ENCODE measurements around the gene TAX1BP3.
"Not testable (repeated sequence)": the region's sequence is repeated elsewhere in the genome, so short reads cannot be mapped to it uniquely, and the experiment has no call there.

The TAX1BP3 gene, protein sequence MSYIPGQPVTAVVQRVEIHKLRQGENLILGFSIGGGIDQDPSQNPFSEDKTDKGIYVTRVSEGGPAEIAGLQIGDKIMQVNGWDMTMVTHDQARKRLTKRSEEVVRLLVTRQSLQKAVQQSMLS

GRCh38 chr17:3668279-3669084 is at the start of gene TAX1BP3, which contains the start of gene EMC6:
TSS of gene TAX1BP3 (minus strand) at chr17:3668578. CDS start at chr17:3668526, 52 bp downstream.
TSS of gene EMC6 (plus strand) at chr17:3668812. CDS start at chr17:3669147, 335 bp downstream.
- DNase-seq: peak; percentile 87

DNA sequence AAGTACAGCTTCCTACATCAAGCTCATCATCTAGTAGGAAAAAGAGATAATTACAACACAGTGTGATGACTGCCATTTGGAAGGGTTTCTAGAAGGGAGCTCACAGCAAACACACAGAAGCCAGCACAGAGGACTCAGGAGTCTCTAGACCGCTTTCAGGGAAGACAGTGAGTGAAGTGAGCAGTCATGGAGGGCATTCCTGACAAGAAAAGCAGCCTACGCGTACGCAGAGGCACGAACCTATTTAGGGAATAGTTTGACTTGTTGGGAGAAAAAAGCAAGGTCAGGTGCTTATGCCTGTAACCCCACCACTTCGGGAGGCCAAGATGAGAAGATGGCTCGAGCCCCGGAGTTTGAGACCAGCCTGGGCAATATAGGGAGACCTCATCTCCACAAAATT is 46.9 kb upstream of the TAX1BP3 start:
- DNase-seq: no peak

GRCh38 chr17:3712811-3713463 is 44.6 kb upstream of the TAX1BP3 start:
- DNase-seq: no peak

GRCh38 chr17:3710951-3711383 is 42.6 kb upstream of the TAX1BP3 start:
- DNase-seq: no peak

GRCh38 chr17:3708366-3708765 is 40.0 kb upstream of the TAX1BP3 start:
- DNase-seq: no peak

- DNase-seq: not testable (repeated sequence)
Measured at GRCh38 chr17:3705718-3705984, 37.3 kb upstream of the TAX1BP3 start.

GRCh38 chr17:3704931-3705717 is 36.7 kb upstream of the TAX1BP3 start:
- no peak for DNase-seq

DNA sequence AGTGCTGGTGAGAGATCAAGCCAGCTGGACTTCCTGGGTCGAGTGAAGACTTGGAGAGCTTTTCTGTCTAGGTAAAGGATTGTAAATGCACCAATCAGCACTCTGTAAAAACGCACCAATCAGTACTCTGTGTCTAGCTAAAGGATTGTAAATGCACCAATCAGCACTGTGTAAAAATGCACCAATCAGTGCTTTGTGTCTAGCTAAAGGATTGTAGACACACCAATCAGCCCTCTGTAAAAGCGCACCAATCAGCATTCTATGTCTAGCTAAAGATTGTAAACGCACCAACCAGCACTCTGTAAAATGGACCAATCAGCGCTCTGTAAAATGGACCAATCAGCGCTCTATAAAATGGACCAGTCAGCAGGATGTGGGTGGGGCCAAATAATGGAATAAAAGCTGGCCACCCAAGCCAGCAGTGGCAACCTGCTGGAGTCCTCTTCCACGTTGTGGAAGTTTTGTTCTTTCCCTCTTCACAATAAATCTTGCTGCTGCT is 33.7 kb upstream of the TAX1BP3 start:
- DNase-seq: not testable (repeated sequence)

DNA sequence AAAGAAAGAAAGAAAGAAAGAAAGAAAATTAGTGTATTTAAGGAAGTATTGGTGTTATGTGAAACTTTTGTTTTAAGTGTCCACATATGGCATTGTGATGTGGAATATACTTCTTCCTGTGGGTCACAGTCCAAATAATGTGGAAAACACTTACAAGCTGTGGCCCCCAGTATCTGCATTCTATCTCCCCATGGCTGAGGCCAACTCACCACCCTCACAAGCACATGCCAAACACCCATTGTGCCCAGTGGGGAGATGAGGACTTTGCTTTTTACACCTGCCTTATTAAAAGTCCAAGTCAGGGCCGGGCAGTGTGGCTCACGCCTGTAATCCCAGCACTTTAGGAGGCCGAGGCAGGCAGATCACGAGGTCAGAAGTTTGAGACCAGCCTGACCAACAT is 31.6 kb upstream of the TAX1BP3 start:
- no peak for DNase-seq

DNA sequence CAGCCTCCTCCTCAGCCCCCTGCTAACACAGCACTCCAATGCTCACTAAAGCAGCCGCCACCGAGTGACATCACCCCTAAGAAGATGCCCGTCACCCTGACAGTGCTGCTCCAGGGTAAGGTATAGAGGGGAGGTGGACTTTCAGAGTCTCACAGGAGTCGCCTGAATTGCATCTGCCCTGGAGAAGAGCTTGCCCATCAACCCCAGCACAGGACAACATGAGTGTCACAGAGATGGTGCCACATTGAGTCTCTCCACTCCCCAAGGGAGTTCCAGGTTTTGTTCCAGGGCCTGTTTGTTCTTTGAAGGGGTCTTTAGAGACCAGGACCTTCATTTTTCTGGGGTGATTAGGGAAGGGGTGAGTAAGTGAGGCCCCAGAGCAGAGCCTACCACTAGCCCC is 29.8 kb upstream of the TAX1BP3 start:
- no peak for DNase-seq

GRCh38 chr17:3697103-3697476 is 28.7 kb upstream of the TAX1BP3 start:
- no peak for DNase-seq

GRCh38 chr17:3695723-3696411 is 27.5 kb upstream of the TAX1BP3 start, which contains the start of gene P2RX5:
TSS of gene P2RX5 (minus strand) at chr17:3696155. CDS start at chr17:3696005, 150 bp downstream.
- DNase-seq: no peak

DNA sequence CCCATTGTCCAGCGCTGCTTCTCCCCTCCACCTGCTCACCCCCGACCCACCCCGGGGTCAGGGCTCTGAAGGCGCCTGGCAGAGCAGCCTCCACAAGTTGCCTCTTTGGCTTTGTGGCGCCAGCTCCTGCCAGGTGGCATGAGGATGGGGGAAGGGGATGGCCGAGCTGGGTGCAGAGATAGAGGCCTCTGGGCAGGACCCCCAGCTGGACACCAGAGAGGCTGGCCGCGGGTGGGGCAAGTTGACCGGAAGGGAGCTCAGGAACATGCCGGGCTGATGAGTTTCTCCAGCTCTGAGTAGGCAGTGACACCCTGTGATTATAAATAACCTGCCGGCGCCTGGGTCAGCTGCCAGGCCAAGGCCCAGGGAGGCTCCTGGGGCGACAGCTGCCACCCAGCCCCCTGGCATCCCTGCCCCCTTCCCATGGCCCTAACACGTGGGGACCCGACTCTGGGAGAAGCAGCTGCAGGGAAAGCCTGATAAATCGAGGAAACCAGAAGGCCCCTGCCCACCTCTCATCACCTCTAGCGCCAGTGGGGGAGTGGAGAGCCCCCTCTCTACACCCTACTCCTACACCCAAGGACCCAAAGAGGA is 26.8 kb upstream of the TAX1BP3 start:
- DNase-seq: no peak

GRCh38 chr17:3693829-3694231 is 25.5 kb upstream of the TAX1BP3 start:
- no peak for DNase-seq

GRCh38 chr17:3693141-3693540 is 24.8 kb upstream of the TAX1BP3 start:
- no peak for DNase-seq

- no peak for DNase-seq
Measured at GRCh38 chr17:3692346-3692745, 24.0 kb upstream of the TAX1BP3 start.

- no peak for DNase-seq
Measured at GRCh38 chr17:3691617-3692067, 23.3 kb upstream of the TAX1BP3 start.

DNA sequence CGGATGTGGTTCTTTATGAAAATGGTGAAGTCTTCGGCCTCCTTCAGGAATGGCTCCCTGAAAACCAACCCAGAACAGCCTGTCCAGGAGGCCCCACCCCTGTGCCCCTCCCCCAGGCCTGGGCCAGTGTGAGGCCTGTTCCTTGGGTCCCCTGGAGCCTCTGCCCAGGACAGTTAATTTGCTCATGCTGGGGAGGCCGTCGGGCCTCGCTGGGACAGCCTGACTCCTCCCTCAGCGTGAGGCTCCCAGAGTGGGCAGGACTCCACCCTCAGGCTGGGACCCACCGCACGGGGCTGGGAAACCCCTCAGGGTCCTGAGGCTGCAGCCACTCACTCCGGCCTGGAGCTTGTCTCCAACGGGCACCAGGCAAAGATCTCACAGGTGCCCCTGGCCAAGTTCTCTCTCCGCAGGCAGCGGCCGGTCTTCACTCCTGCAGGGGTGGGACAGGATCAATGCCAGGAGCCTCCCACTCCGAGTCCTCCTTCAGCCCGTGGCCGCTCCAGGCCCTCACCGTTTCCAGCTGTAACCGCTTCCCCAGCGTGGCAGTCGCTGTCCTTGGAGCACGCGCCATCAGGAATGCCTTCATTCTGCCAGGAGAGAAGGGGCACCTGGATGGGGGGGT is 21.8 kb upstream of the TAX1BP3 start:
- DNase-seq: no peak

DNA sequence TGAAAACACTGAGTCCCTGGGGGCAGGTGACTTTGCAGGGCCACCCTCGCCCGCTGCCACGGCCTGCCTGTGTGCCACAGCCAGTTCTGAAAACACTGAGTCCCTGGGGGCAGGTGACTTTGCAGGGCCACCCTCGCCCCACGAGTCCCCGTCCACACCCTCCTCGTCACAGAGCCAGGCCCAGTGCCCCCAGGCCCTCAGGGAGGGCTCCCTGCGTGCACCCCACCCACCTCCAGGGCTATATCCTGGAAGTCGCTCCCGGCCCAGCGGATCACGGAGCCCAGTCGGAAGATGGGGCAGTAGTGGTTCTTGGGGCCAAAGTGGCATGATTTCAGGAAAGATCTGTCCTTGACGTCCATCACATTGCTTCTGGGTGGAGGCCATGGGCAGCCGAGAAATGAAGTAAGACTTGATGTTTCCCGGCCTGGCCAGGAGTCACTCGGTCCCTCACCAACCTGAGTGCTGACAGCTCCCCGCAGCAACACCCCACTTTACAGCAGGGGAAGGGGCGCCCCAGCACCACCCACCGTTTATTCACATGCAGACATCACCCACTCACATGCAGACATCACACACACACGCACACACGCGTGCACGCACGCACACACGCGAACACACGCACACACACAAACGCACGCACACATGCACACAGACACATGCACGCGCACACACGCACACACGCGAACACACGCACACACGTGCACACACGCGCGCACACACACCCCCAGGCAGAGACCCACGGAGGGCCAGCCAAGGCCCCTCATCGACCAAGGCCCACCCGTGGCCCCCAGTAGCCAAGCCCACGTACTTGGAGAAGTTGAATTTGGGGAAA is 21.1 kb upstream of the TAX1BP3 start:
- DNase-seq: no peak

DNA sequence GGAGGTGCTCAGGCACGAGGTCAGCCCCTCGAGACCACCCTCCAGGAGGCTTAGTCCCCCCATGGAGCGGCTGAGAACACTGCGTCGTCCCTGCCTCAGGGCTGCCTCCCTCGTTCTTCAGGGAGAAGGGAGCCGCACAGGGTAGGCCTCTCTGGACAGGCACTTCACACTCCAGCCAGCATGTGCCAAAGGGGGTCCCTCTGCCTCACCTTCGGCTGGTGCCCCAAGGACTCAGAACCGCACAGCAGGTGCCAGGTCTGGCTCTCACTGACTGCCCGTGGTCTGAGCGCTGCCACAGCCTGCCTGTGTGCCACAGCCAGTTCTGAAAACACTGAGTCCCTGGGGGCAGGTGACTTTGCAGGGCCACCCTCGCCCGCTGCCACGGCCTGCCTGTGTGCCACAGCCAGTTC is 20.5 kb upstream of the TAX1BP3 start:
- no peak for DNase-seq
